HG03108 (cell line): Measurements from ENCODE around the gene TUBGCP6.

ENCODE experiments used
- ATAC-seq: cut with Tn5 transposase; IDR thresholded peaks from one replicate; pipeline ENCODE4 v1.9.1; 2021; ENCODE audit warnings: moderate library complexity; ENCODE audit not compliant: unreplicated experiment

TUBGCP6 gene

GRCh38 chr22:50227579-50228215 is 17.1 kb downstream of the TUBGCP6 start:
- ATAC-seq: no peak

GRCh38 chr22:50226875-50227165 is 18.0 kb downstream of the TUBGCP6 start:
- no peak for ATAC-seq

GRCh38 chr22:50226063-50226874 is 18.6 kb downstream of the TUBGCP6 start:
- ATAC-seq: no peak

GRCh38 chr22:50225200-50225969 is 19.4 kb downstream of the TUBGCP6 start:
- no peak for ATAC-seq

GRCh38 chr22:50224071-50224470 is 20.8 kb downstream of the TUBGCP6 start:
- ATAC-seq: no peak

- ATAC-seq: no peak
Measured at GRCh38 chr22:50222508-50222907, 22.3 kb downstream of the TUBGCP6 start.

- ATAC-seq: no peak
Measured at GRCh38 chr22:50221410-50222300, 23.2 kb downstream of the TUBGCP6 start.

GRCh38 chr22:50220603-50221409 is 24.0 kb downstream of the TUBGCP6 start:
- no peak for ATAC-seq

GRCh38 chr22:50219800-50220602 is 24.8 kb downstream of the TUBGCP6 start:
- no peak for ATAC-seq

- ATAC-seq: no peak
Measured at GRCh38 chr22:50218996-50219727, 25.7 kb downstream of the TUBGCP6 start.

GRCh38 chr22:50218153-50218995 is 26.4 kb downstream of the TUBGCP6 start:
- no peak for ATAC-seq

- no peak for ATAC-seq
Measured at GRCh38 chr22:50217543-50218152, 27.2 kb downstream of the TUBGCP6 start.

- no peak for ATAC-seq
Measured at GRCh38 chr22:50216684-50217520, 27.9 kb downstream of the TUBGCP6 start.

- ATAC-seq: no peak
Measured at GRCh38 chr22:50216055-50216683, 28.7 kb downstream of the TUBGCP6 start.

GRCh38 chr22:50215297-50216054 is 29.3 kb downstream of the TUBGCP6 start:
- no peak for ATAC-seq
